Stomach (tissue), 4 donors: ENCODE measurements around the gene ZMIZ1.

Source experiments
- POLR2A ChIP-seq, 4 donors: fragments of 450-650 bp; IDR thresholded peaks; one replicate each; pipeline ENCODE4 v1.6.1; 2016; ENCODE audit warnings: antibody characterized with exemption in 4 of 4, control low read depth in 2 of 4, mild to moderate bottlenecking in 1 of 4, moderate library complexity in 1 of 4
- POLR2AphosphoS5 ChIP-seq, 3 donors: sonication (generic); formaldehyde crosslinking; IDR thresholded peaks; one replicate each; pipeline ENCODE4 v1.6.1; 2016; ENCODE audit warnings: antibody characterized with exemption in 3 of 3

DNA sequence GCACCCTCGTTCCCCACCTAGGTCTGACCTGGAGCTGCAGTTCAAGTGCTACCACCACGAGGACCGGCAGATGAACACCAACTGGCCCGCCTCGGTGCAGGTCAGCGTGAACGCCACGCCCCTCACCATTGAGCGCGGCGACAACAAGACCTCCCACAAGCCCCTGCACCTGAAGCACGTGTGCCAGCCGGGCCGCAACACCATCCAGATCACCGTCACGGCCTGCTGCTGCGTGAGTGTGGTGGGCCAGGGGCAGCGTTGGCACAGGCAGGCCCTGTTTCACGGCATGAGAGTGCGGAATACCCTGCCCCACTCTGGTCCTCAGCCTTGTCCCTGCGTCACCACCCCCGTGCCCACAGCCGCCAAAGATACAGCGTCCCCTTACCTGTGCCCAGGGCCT is 231.9 kb downstream of the ZMIZ1 start:
- TF ChIP-seq POLR2A (IDR thresholded peaks at IDR 0.05) (no peak), POLR2AphosphoS5 (IDR thresholded peaks at IDR 0.05) (no peak)
